AG09319 (cell line): ENCODE data around the gene ARSJ.
"Not testable (repeated sequence)": the region's sequence is repeated elsewhere in the genome, so short reads cannot be mapped to it uniquely, and the experiment has no call there.

Experiments used
- DNase-seq: peaks from one replicate; pipeline ENCODE4 v3.0.0-alpha.2; 2010; ENCODE audit warnings: low read depth; ENCODE audit errors: extremely low read depth
- CTCF ChIP-seq: IDR thresholded peaks from 2 replicates; pipeline ENCODE4 v1.5.1; 2011; ENCODE audit warnings: low read depth, mild to moderate bottlenecking, inconsistent platforms, low read length, moderate library complexity

ARSJ gene

GRCh38 chr4:114019276-114019968 lies 40.0 kb upstream of the ARSJ start:
- TF ChIP-seq CTCF, result no peak
- DNase-seq, result no peak

GRCh38 chr4:114017120-114017917 lies 37.9 kb upstream of the ARSJ start:
- no peak for DNase-seq
- no peak for TF ChIP-seq CTCF

- TF ChIP-seq CTCF, result no peak
- peak; percentile 66 for DNase-seq
Measured at GRCh38 chr4:114015444-114015899, 36.0 kb upstream of the ARSJ start.

- not testable (repeated sequence) for DNase-seq
Measured at GRCh38 chr4:114013201-114013600, 33.8 kb upstream of the ARSJ start.

- TF ChIP-seq CTCF, result no peak
Measured at GRCh38 chr4:114012749-114013148, 33.3 kb upstream of the ARSJ start.

GRCh38 chr4:114005569-114006442 lies 26.4 kb upstream of the ARSJ start:
- no peak for TF ChIP-seq CTCF
- DNase-seq, result no peak

More at GRCh38 chr4:114012749-114013148, 33.3 kb upstream of the ARSJ start:
- no peak for DNase-seq

GRCh38 chr4:114004483-114005226 lies 25.2 kb upstream of the ARSJ start:
- not testable (repeated sequence) for DNase-seq
